GM12878 (cell line): ENCODE results near the gene TDRD10.

Experiments
- BHLHE40 ChIP-seq, 2 experiments: fragments of 450-650 bp in 1 of 2; IDR thresholded peaks; 2 replicates each; pipeline ENCODE4 v1.6.1; 2011 to 2017; ENCODE audit warnings: low read depth in 2 of 2, borderline replicate concordance in 1 of 2, improper control_type of control experiment in 1 of 2, low read length in 1 of 2, mild to moderate bottlenecking in 1 of 2
- CEBPZ ChIP-seq: fragments of 150-350 bp; IDR thresholded peaks from 2 replicates; pipeline ENCODE4 v1.6.1; 2016; ENCODE audit warnings: low read depth, low read length
- FOXM1 ChIP-seq: IDR thresholded peaks from 2 replicates; pipeline ENCODE4 v1.6.1; 2012; ENCODE audit warnings: low read depth, mild to moderate bottlenecking, inconsistent platforms, low read length, moderate library complexity
- POLR2AphosphoS5 ChIP-seq: IDR thresholded peaks from 2 replicates; pipeline ENCODE4 v1.6.1; 2011; ENCODE audit warnings: mild to moderate bottlenecking, low read length, inconsistent platforms

GRCh38 chr1:154456631-154457030, 45.4 kb upstream of the TDRD10 start:
- TF ChIP-seq FOXM1 (no peak), POLR2AphosphoS5 (no peak), CEBPZ (no peak), BHLHE40 (IDR thresholded peaks at IDR 0.05; ENCODE audit: borderline replicate concordance in 1 of 2, low read depth in 2 of 2, low read length in 1 of 2) (no peak)
